CD4-positive, CD25-positive, alpha-beta regulatory T cell (primary cell): ENCODE results near the gene LIN7C. TPM values are rescaled to one million over a fixed set of nuclear protein-coding genes. Genes with fewer than 3 reads are reported as not detected.

ENCODE experiments used
- ATAC-seq, 2 donors: fragments of 150-1000 bp; cut with Tn5 transposase; one replicate each; pipeline ENCODE4 v1.10.0; 2021; ENCODE audit warnings: low read depth in 2 of 2, moderate number of reproducible peaks in 2 of 2, moderate library complexity in 1 of 2
- DNase-seq, 3 donors: peaks; one replicate each; pipeline versions ENCODE4 v3.0.0 to v3.0.0-alpha.2; 2012 to 2022; ENCODE audit warnings: mixed read lengths in 1 of 3
- H3K27ac ChIP-seq: one replicate; pipeline ENCODE4 v1.7.0; 2013; ENCODE audit warnings: mild to moderate bottlenecking, low read length; ENCODE audit not compliant: insufficient read depth, poor library complexity, severe bottlenecking
- H3K27me3 ChIP-seq: one replicate; pipeline ENCODE4 v1.7.0; 2013; ENCODE audit warnings: low read length; ENCODE audit not compliant: control insufficient read depth, insufficient read depth
- H3K36me3 ChIP-seq: one replicate; pipeline ENCODE4 v1.7.0; 2013; ENCODE audit warnings: mild to moderate bottlenecking, low read length, moderate library complexity; ENCODE audit not compliant: control insufficient read depth, insufficient read depth
- H3K4me1 ChIP-seq: 2 replicates; pipeline ENCODE4 v1.7.0; 2013; ENCODE audit warnings: mild to moderate bottlenecking, low read length; ENCODE audit not compliant: insufficient read depth, control insufficient read depth, poor library complexity, severe bottlenecking
- H3K4me3 ChIP-seq: one replicate; pipeline ENCODE4 v1.7.0; 2013; ENCODE audit warnings: low read depth, mild to moderate bottlenecking, low read length, moderate library complexity
- H3K9me3 ChIP-seq, 2 experiments: 1 replicate in 1 of 2; 2 replicates in 1 of 2; pipeline ENCODE4 v1.7.0; 2013; ENCODE audit warnings: low read length in 2 of 2, mild to moderate bottlenecking in 1 of 2, moderate library complexity in 1 of 2; ENCODE audit not compliant: control insufficient read depth in 2 of 2
- H3K27ac Mint-ChIP-seq, 3 donors: one replicate each; pipeline ENCODE4 v1.8.0; 2020 to 2022; ENCODE audit warnings: mild to moderate bottlenecking in 3 of 3, mixed read lengths in 3 of 3, moderate library complexity in 2 of 3
- H3K27me3 Mint-ChIP-seq: one replicate; pipeline ENCODE4 v1.8.0; 2022; ENCODE audit warnings: mild to moderate bottlenecking, mixed read lengths
- H3K36me3 Mint-ChIP-seq: one replicate; pipeline ENCODE4 v1.8.0; 2020; ENCODE audit warnings: mixed read lengths
- H3K4me1 Mint-ChIP-seq, 4 donors: one replicate each; pipeline ENCODE4 v1.8.0; 2020 to 2022; ENCODE audit warnings: mixed read lengths in 4 of 4, mild to moderate bottlenecking in 1 of 4
- H3K4me3 Mint-ChIP-seq, 4 donors: one replicate each; pipeline ENCODE4 v1.8.0; 2020 to 2022; ENCODE audit warnings: mild to moderate bottlenecking in 4 of 4, mixed read lengths in 4 of 4, moderate library complexity in 3 of 4
- H3K9me3 Mint-ChIP-seq, 7 donors: one replicate each; pipeline ENCODE4 v1.8.0; 2020 to 2022; ENCODE audit warnings: mixed read lengths in 7 of 7, mild to moderate bottlenecking in 3 of 7, moderate library complexity in 2 of 7
- polyA plus RNA-seq, 4 donors: library from polyadenylated mRNA; unstranded; fragments of 300-500 nt; fragmentation: Illumina TruSeq; gene quantifications; one replicate each; pipeline ENCODE4 v1.2.3, GENCODE V29; 2021
- total RNA-seq: library from RNA; stranded (reverse); gene quantifications from one replicate; pipeline ENCODE4 v1.2.3, GENCODE V29; 2022

LIN7C gene
- total and polyA plus RNA-seq, 5 donors from 2014 or later = 10.3 to 20.3 (median 12.1) TPM

GRCh38 chr11:27468995-27469695 is 37.4 kb downstream of the LIN7C start:
- no peak overlapping the region for H3K4me3 ChIP-seq
- H3K27me3 ChIP-seq = peaks cover 23% of the 10 kb centered on the region
- H3K4me1 Mint-ChIP-seq = peaks cover 4 to 23% (median 11%) of the 10 kb centered on the region in 4 donors
- peaks cover 11% of the 10 kb centered on the region for H3K4me1 ChIP-seq
- H3K4me3 Mint-ChIP-seq = no peak overlapping the region
- H3K36me3 Mint-ChIP-seq = no peaks in the 10 kb centered on the region
- H3K27ac Mint-ChIP-seq = no peak overlapping the region
- H3K9me3 ChIP-seq = no peaks in the 10 kb centered on the region
- DNase-seq (no peak), ATAC-seq (no peak)
- H3K27ac ChIP-seq = no peak overlapping the region
- no peaks in the 10 kb centered on the region for H3K36me3 ChIP-seq
- H3K27me3 Mint-ChIP-seq = peaks cover 64% of the 10 kb centered on the region
- peaks cover 0 to 2% (median 0%) of the 10 kb centered on the region in 7 donors for H3K9me3 Mint-ChIP-seq

DNA sequence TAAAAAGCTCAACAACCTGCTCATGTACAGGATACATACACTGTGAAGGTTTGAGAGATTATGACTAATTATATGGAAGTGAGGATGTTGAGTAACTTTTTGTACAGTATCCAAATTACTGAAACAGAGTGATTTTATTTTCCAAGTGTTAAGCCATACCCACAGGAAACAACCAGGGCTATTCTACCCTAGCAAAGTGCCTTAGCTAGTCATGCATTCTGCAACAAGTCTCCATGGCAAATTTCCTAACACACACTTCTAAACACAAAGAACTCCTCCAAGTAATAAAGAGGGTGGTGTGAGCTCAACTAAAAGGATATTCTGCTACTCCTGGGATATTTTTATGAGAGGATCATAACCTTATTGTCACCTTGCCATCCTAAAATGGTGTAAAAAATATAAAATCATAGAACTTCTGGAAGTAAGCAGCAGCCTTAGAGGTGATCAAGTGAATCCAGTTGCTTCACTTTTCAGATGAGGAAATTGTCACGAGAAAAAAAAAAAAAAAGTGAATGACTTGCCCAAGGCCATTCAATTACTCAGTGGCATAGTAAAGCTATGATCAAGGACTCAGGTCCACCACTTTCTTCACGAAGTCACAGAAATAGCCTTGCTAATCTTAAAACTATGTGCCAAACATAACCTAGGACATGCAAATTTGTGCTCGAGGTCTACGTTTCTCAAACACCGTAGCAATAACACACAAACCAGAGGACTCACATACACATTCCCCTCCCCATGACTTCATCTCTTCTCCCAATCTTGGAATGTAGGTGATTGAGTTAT is 38.2 kb downstream of the LIN7C start:
- Mint-ChIP-seq H3K4me1 (peaks cover 4 to 22% (median 11%) of the 10 kb centered on the region in 4 donors), H3K27me3 (peaks cover 66% of the 10 kb centered on the region), H3K27ac (no peak overlapping the region), H3K36me3 (no peaks in the 10 kb centered on the region), H3K9me3 (peaks cover 0 to 2% (median 0%) of the 10 kb centered on the region in 7 donors), H3K4me3 (no peak overlapping the region)
- H3K9me3 ChIP-seq = no peaks in the 10 kb centered on the region
- no peak overlapping the region for H3K27ac ChIP-seq
- H3K36me3 ChIP-seq = no peaks in the 10 kb centered on the region
- no peak overlapping the region for H3K4me3 ChIP-seq
- H3K4me1 ChIP-seq = peaks cover 11% of the 10 kb centered on the region
- DNase-seq = no peak
- no peak for ATAC-seq
- peaks cover 22% of the 10 kb centered on the region for H3K27me3 ChIP-seq

GRCh38 chr11:27467181-27467913 is 39.2 kb downstream of the LIN7C start:
- Mint-ChIP-seq H3K4me1 (peaks cover 4 to 13% (median 7%) of the 10 kb centered on the region in 4 donors), H3K9me3 (peaks cover 0 to 2% (median 0%) of the 10 kb centered on the region in 7 donors), H3K36me3 (no peaks in the 10 kb centered on the region), H3K4me3 (no peak overlapping the region), H3K27ac (no peak overlapping the region), H3K27me3 (peaks cover 61% of the 10 kb centered on the region)
- peaks cover 7% of the 10 kb centered on the region for H3K4me1 ChIP-seq
- peaks cover 19% of the 10 kb centered on the region for H3K27me3 ChIP-seq
- no peaks in the 10 kb centered on the region for H3K36me3 ChIP-seq
- DNase-seq (no peak), ATAC-seq (no peak)
- H3K9me3 ChIP-seq = no peaks in the 10 kb centered on the region
- no peak overlapping the region for H3K27ac ChIP-seq
- H3K4me3 ChIP-seq = no peak overlapping the region

DNA sequence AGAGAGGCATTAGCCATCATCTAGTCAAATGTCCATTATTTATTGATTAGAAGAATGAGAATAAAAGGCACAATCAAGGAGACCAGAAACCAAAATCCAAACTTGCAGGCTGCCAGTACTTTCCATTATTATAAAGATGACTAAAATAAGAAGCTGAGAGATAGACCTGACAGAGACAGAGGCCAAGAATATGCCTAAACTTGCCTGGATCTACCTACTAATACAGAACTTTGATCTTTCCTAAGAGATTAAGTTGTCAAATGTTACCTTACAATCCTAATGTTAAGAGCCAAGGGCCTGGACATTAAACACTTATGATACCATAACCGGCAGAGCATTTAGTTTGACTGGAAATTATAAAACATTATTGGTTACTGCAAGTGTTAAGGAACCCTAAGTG is 40.2 kb downstream of the LIN7C start:
- Histone ChIP-seq H3K36me3 (no peaks in the 10 kb centered on the region), H3K27me3 (peaks cover 19% of the 10 kb centered on the region), H3K27ac (no peak overlapping the region), H3K9me3 (no peaks in the 10 kb centered on the region), H3K4me3 (no peak overlapping the region), H3K4me1 (peaks cover 3% of the 10 kb centered on the region)
- Mint-ChIP-seq H3K27ac (no peak overlapping the region), H3K4me1 (peaks cover 4 to 10% (median 7%) of the 10 kb centered on the region in 4 donors), H3K36me3 (no peaks in the 10 kb centered on the region), H3K9me3 (peaks cover 0 to 2% (median 0%) of the 10 kb centered on the region in 7 donors), H3K27me3 (peaks cover 59% of the 10 kb centered on the region), H3K4me3 (no peak overlapping the region)
- DNase-seq (no peak), ATAC-seq (no peak)

DNA sequence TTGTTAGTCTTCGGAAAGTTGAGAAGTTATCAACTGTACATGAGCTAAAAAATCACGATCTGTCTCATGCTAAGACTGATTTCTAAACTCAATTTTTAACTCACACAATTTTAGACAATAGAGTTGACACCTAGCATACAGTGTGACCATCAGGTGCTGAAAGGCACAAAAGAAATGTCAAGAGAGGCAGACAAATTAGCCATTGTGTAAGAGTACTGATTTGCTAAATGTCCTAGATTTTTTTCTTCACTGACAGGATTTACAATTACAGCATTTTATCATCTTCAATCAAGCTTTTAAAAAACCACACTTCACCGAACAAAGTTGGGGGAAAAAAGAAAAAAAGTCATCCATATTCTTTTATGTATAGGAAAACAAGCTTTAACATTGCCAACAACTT is 40.9 kb downstream of the LIN7C start:
- DNase-seq (no peak), ATAC-seq (no peak)
- Mint-ChIP-seq H3K36me3 (no peaks in the 10 kb centered on the region), H3K27ac (no peak overlapping the region), H3K4me1 (peaks cover 0 to 3% (median 1%) of the 10 kb centered on the region in 4 donors), H3K9me3 (peaks cover 0 to 3% (median 0%) of the 10 kb centered on the region in 7 donors), H3K4me3 (no peak overlapping the region), H3K27me3 (peaks cover 52% of the 10 kb centered on the region)
- Histone ChIP-seq H3K27ac (no peak overlapping the region), H3K27me3 (peaks cover 13% of the 10 kb centered on the region), H3K4me3 (no peak overlapping the region), H3K36me3 (no peaks in the 10 kb centered on the region), H3K9me3 (no peaks in the 10 kb centered on the region), H3K4me1 (no peaks in the 10 kb centered on the region)

DNA sequence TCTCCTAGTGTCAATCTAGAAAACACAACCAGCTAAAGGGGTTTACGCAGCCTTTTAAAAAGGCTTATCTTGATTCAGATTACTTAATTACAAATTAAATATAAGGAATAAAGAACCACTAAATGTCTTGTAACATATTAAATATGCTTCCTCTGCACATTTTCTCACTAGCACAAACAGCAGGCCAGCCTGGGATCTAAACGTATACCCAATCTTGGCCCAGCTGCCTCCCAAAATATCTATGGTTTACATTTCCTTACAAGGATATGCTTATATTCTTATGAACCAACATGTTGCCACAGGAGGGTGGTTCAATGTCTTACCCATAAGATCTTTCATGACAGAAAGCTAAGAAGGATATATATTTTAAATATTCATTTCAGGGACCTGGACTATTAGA is 41.7 kb downstream of the LIN7C start:
- H3K36me3 ChIP-seq = no peaks in the 10 kb centered on the region
- no peaks in the 10 kb centered on the region for H3K9me3 ChIP-seq
- no peak for DNase-seq
- H3K27me3 ChIP-seq = peaks cover 8% of the 10 kb centered on the region
- peaks cover 0 to 3% (median 0%) of the 10 kb centered on the region in 7 donors for H3K9me3 Mint-ChIP-seq
- peaks cover 45% of the 10 kb centered on the region for H3K27me3 Mint-ChIP-seq
- no peaks in the 10 kb centered on the region for H3K36me3 Mint-ChIP-seq
- no peak overlapping the region for H3K27ac ChIP-seq
- H3K4me3 Mint-ChIP-seq = no peak overlapping the region
- no peaks in the 10 kb centered on the region for H3K4me1 ChIP-seq
- H3K27ac Mint-ChIP-seq = no peak overlapping the region
- no peaks in the 10 kb centered on the region for H3K4me1 Mint-ChIP-seq
- H3K4me3 ChIP-seq = no peak overlapping the region
- no peak for ATAC-seq

DNA sequence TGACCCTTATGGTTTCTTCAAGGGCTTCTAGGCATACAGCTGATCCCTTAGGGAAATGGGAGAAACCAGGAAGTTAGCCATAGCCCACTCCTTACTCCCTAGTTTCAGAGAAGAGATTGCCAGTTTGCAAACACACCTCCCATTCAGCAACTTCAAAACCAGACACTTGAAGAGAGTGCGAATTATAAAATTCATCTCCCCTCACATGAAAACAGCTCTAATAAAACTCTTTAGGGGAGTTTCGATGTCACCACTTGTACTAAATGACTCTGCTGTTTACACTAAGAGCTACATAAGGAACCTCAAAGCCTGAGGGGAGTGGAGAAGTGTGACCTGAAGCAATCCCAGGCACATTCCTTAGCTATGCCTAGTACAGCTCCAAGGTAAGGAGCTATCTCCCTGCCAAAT is 42.3 kb downstream of the LIN7C start:
- Histone ChIP-seq H3K27ac (no peak overlapping the region), H3K4me1 (no peaks in the 10 kb centered on the region), H3K27me3 (peaks cover 8% of the 10 kb centered on the region), H3K9me3 (no peaks in the 10 kb centered on the region), H3K36me3 (no peaks in the 10 kb centered on the region), H3K4me3 (no peak overlapping the region)
- Mint-ChIP-seq H3K36me3 (no peaks in the 10 kb centered on the region), H3K4me1 (no peaks in the 10 kb centered on the region), H3K27ac (no peak overlapping the region), H3K4me3 (no peak overlapping the region), H3K27me3 (peaks cover 43% of the 10 kb centered on the region), H3K9me3 (peaks cover 0 to 3% (median 0%) of the 10 kb centered on the region in 7 donors)
- ATAC-seq = no peak
- DNase-seq = no peak
